ENCODE measurements around the gene RNF207. TPM values are rescaled to one million over a fixed set of nuclear protein-coding genes. Genes with fewer than 3 reads are reported as not detected.

RNF207 gene
- total RNA-seq, 1 experiment from 2014 or later: 115 TPM

- H3K4me1 ChIP-seq (ENCODE audit: control insufficient read depth, insufficient read depth, low read length): peaks cover 60% of the 10 kb centered on the region
- intact Hi-C loops (cut with micrococcal nuclease; ENCODE audit: unreplicated experiment) (loop anchor here (5.0 kb wide), 2 partner anchors 73 to 128 kb away; no protein-coding TSS in a partner anchor), in situ Hi-C loops (cut with HindIII; ENCODE audit: low pct_unique_long_range_greater_than_20kb, low sequenced_read_pairs) (no loop called here)
- H3K27ac ChIP-seq (ENCODE audit: low read length): peak within 1 kb of the TSS; percentile 85
- ATAC-seq (peak; percentile 64), DNase-seq (ENCODE audit: low read depth, low spot score) (no peak)
- no peaks in the 10 kb centered on the region for H3K36me3 ChIP-seq (ENCODE audit: control insufficient read depth, insufficient read depth, low read length)
- no peak for TF ChIP-seq REST (IDR thresholded peaks at IDR 0.05; ENCODE audit: insufficient read depth in 1 of 2, low read depth in 2 of 2, low read length in 1 of 2)
- TF ChIP-seq CTCF (IDR thresholded peaks at IDR 0.05): peak; percentile 72
- peak; percentile 38; the same call in 1 of the 2 replicates for TF ChIP-seq POLR2AphosphoS5 (IDR thresholded peaks at IDR 0.05; ENCODE audit: low read depth, low read length)
- TF ChIP-seq SIN3A (IDR thresholded peaks at IDR 0.05; ENCODE audit: borderline replicate concordance, insufficient read depth, low read depth, low read length): 0 out of 2 replicates have a peak, but pooled peaks have one; percentile 24
- no peak for TF ChIP-seq TCF7L2 (IDR thresholded peaks at IDR 0.05; ENCODE audit: low read depth, low read length)
- CTCF ChIA-PET: no interaction called here
- no peaks in the 10 kb centered on the region for H3K27me3 ChIP-seq (ENCODE audit: control insufficient read depth, insufficient read depth, low read length)
- no TSS peak for BruUV-seq (replicated peaks)
- peak within 1 kb of the TSS; percentile 56 to 59 for H3K4me3 ChIP-seq (ENCODE audit: low read depth in 2 of 2, low read length in 2 of 2)
- POLR2A ChIA-PET: no interaction called here
- H3K9me3 ChIP-seq (ENCODE audit: control insufficient read depth, insufficient read depth, low read depth, low read length): no peaks in the 10 kb centered on the region
Observed at GRCh38 chr1:6180268-6180706, 25.6 kb upstream of the RNF207 start, which contains the start of gene CHD5. TSS of gene CHD5 (minus strand) at chr1:6180321. CDS start at chr1:6180023, 298 bp downstream.

GRCh38 chr1:6180707-6181311, 25.1 kb upstream of the RNF207 start:
- H3K4me3 ChIP-seq (ENCODE audit: low read depth in 2 of 2, low read length in 2 of 2): peak overlapping the region; percentile 52 to 56
- intact Hi-C loops (cut with micrococcal nuclease; ENCODE audit: unreplicated experiment) (loop anchor here (5.0 kb wide), 2 partner anchors 74 to 129 kb away; no protein-coding TSS in a partner anchor), in situ Hi-C loops (cut with HindIII; ENCODE audit: low pct_unique_long_range_greater_than_20kb, low sequenced_read_pairs) (no loop called here)
- no peaks in the 10 kb centered on the region for H3K9me3 ChIP-seq (ENCODE audit: control insufficient read depth, insufficient read depth, low read depth, low read length)
- ChIA-PET POLR2A (no interaction called here), CTCF (interaction anchor here (3.0 kb wide), 1 partner anchor 24 kb away, joined by 20 read pairs; no protein-coding TSS in a partner anchor)
- TF ChIP-seq CTCF (IDR thresholded peaks at IDR 0.05) (no peak; the same call in 1 of the 2 replicates), SIN3A (IDR thresholded peaks at IDR 0.05; ENCODE audit: borderline replicate concordance, insufficient read depth, low read depth, low read length) (no peak), REST (IDR thresholded peaks at IDR 0.05; ENCODE audit: insufficient read depth in 1 of 2, low read depth in 2 of 2, low read length in 1 of 2) (no peak)
- BruUV-seq (replicated peaks): no TSS peak
- DNase-seq (ENCODE audit: low read depth, low spot score) (no peak), ATAC-seq (peak; percentile 10)
- peak overlapping the region; percentile 85 for H3K27ac ChIP-seq (ENCODE audit: low read length)
- H3K36me3 ChIP-seq (ENCODE audit: control insufficient read depth, insufficient read depth, low read length): 0 out of 2 replicates have a peak, but pooled peaks cover 2% of the 10 kb centered on the region
- no peaks in the 10 kb centered on the region for H3K27me3 ChIP-seq (ENCODE audit: control insufficient read depth, insufficient read depth, low read length)
- H3K4me1 ChIP-seq (ENCODE audit: control insufficient read depth, insufficient read depth, low read length): peaks cover 65% of the 10 kb centered on the region

All from Panc1 (cell line).